Measurements from ENCODE around the gene KCNA5. TPM values are rescaled to one million over a fixed set of nuclear protein-coding genes. Genes with fewer than 3 reads are reported as not detected.

KCNA5 gene
- total and polyA plus RNA-seq, 2 experiments from 2014 or later: 0.31 to 0.44 TPM

DNA sequence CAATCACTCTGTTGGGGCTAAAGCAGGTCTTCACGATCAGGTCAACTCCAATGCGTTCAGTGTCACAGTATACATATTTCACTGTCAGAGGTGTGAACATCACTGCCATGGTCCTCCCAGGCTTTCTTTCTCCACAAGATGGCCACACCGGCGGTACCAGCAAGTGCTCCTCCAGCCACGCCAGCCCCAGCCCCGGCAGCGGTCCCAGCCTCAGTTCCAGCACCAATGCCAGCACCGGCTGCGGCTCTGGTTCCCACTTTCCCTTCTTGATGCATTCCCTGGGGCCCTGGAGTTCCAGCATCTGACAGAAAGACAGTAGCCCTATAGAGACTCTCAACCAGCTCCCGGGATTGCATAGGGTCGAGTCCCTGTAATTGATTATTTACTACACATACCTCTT, 10.9 kb upstream of the KCNA5 start (continued):
- TF ChIP-seq ZNF462 (CRISPR knock-in tag; IDR thresholded peaks at IDR 0.05): no peak
- TF ChIP-seq, protein P1, sequence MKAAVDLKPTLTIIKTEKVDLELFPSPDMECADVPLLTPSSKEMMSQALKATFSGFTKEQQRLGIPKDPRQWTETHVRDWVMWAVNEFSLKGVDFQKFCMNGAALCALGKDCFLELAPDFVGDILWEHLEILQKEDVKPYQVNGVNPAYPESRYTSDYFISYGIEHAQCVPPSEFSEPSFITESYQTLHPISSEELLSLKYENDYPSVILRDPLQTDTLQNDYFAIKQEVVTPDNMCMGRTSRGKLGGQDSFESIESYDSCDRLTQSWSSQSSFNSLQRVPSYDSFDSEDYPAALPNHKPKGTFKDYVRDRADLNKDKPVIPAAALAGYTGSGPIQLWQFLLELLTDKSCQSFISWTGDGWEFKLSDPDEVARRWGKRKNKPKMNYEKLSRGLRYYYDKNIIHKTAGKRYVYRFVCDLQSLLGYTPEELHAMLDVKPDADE (IDR thresholded peaks at IDR 0.05): no peak
- no peak for TF ChIP-seq NANOG (IDR thresholded peaks at IDR 0.05; ENCODE audit: borderline replicate concordance)
- TF ChIP-seq JUNB (IDR thresholded peaks at IDR 0.05; ENCODE audit: unreplicated experiment): no peak
- TF ChIP-seq REST (IDR thresholded peaks at IDR 0.05; ENCODE audit: unreplicated experiment): no peak
- TF ChIP-seq EZH2 (IDR thresholded peaks at IDR 0.05; ENCODE audit: low read depth, unreplicated experiment): no peak
- no peak for TF ChIP-seq POLR2AphosphoS5 (IDR thresholded peaks at IDR 0.05; ENCODE audit: low read depth)
- no peak for TF ChIP-seq CREB1 (CRISPR knock-in tag; IDR thresholded peaks at IDR 0.05; ENCODE audit: low read depth)
- no peak for TF ChIP-seq ZNF331 (CRISPR knock-in tag; IDR thresholded peaks at IDR 0.05; ENCODE audit: low read depth)
- TF ChIP-seq STAT1 (IDR thresholded peaks at IDR 0.05; ENCODE audit: unreplicated experiment): no peak
- no peak for TF ChIP-seq EZH2phosphoT487 (IDR thresholded peaks at IDR 0.05; ENCODE audit: unreplicated experiment)

All from GM23338 (cell line).